ENCODE data around the gene MTAP. TPM values are rescaled to one million over a fixed set of nuclear protein-coding genes. Genes with fewer than 3 reads are reported as not detected.

Gene MTAP
- total RNA-seq, 1 experiment from 2014 or later = 102 TPM

DNA sequence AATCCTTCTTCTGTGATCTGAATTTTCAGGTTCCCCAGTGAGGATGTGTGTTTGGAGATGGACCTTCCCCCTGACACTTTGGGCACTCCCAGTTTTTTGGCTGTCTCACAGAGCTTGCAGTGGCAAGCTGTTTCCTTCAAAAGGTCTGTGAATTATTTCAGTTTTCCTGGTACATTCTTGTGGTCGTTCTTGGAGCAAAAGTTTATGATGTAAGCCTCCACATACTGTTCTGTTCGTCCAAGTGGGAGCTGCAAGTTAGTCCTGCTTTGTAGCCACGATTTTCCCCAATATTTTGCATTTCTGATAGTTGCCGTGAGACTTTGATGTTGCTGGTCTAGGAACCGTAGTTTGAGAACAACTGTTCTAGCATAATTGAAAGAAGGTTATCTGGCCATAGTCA lies 88.3 kb downstream of the MTAP start:
- H3K27me3 ChIP-seq (ENCODE audit: insufficient read depth, low read length) = no peaks in the 10 kb centered on the region
- no peaks in the 10 kb centered on the region for H3K4me1 Mint-ChIP-seq
- H3K9me3 Mint-ChIP-seq = peaks cover 79 to 81% of the 10 kb centered on the region in 2 experiments
- H3K23me2 ChIP-seq (ENCODE audit: insufficient read length, low read depth, low read length, poor library complexity, severe bottlenecking) = no peaks in the 10 kb centered on the region
- H4K20me1 ChIP-seq (ENCODE audit: control insufficient read depth, insufficient read depth, insufficient read length) = no peaks in the 10 kb centered on the region
- no peak overlapping the region for H3K14ac ChIP-seq (ENCODE audit: insufficient read depth, low read length)
- H3K56ac ChIP-seq (ENCODE audit: insufficient read length, low read depth, low read length) = no peak overlapping the region
- H2AK5ac ChIP-seq (ENCODE audit: insufficient read length, low read length) = no peak overlapping the region
- no peak overlapping the region for H3K4me2 ChIP-seq (ENCODE audit: insufficient read depth, insufficient read length, low read length)
- H3K4me3 Mint-ChIP-seq = no peak overlapping the region
- H3K18ac ChIP-seq (ENCODE audit: insufficient read length, low read depth, low read length) = no peak overlapping the region
- no peak overlapping the region for H2BK5ac ChIP-seq (ENCODE audit: insufficient read length, low read length)
- H3K27ac Mint-ChIP-seq = no peak overlapping the region
- no peak overlapping the region for H3K23ac ChIP-seq (ENCODE audit: insufficient read length, low read depth, low read length)
- peaks cover 9% of the 10 kb centered on the region for H3K9me3 ChIP-seq (ENCODE audit: control insufficient read depth, low read depth, low read length)
- H4K8ac ChIP-seq (replicated peaks; ENCODE audit: insufficient read length, low read depth, low read length) = no peak overlapping the region
- H4K5ac ChIP-seq (ENCODE audit: insufficient read length, low read depth, low read length) = no peak overlapping the region
- H3K27me3 Mint-ChIP-seq (ENCODE audit: low read depth) = no peaks in the 10 kb centered on the region; the same call in none of the 2 replicates
- no peaks in the 10 kb centered on the region for H3K79me2 ChIP-seq (ENCODE audit: insufficient read depth, low read length)
- H4K91ac ChIP-seq (ENCODE audit: insufficient read length, low read depth, low read length) = no peak overlapping the region
- H2BK20ac ChIP-seq (ENCODE audit: low read depth, low read length, poor library complexity, severe bottlenecking) = no peak overlapping the region
- H2BK120ac ChIP-seq (ENCODE audit: low read depth, low read length, poor library complexity, severe bottlenecking) = no peak overlapping the region
- H3K4me1 ChIP-seq (ENCODE audit: insufficient read depth, low read length) = no peaks in the 10 kb centered on the region
- no peak overlapping the region for H2BK15ac ChIP-seq (ENCODE audit: low read depth, low read length)
- no peak overlapping the region for H2AFZ ChIP-seq (ENCODE audit: low read length)
- no peak for TF ChIP-seq CTCF (conservative IDR thresholded peaks at IDR 0.05)
- H3K36me3 Mint-ChIP-seq (ENCODE audit: insufficient read depth in 1 of 3, low read depth in 3 of 3) = peaks cover 66 to 87% (median 85%) of the 10 kb centered on the region in 3 experiments
- no peak overlapping the region for H3K4ac ChIP-seq (ENCODE audit: low read depth, low read length)
- H3K79me1 ChIP-seq (ENCODE audit: insufficient read depth, low read depth, low read length, poor library complexity, severe bottlenecking) = no peaks in the 10 kb centered on the region
- no CpG with 5 or more reads among the region's 5 CpGs for WGBS (ENCODE audit: extremely low coverage, insufficient read length, low lambda C conversion rate)
- H3K27ac ChIP-seq (ENCODE audit: insufficient read length, low read depth, low read length) = no peak overlapping the region
- no peak overlapping the region for H2BK12ac ChIP-seq (ENCODE audit: insufficient read length, low read depth, low read length)
- H3T11ph ChIP-seq (ENCODE audit: low read length) = no peak overlapping the region
- no peak overlapping the region for H3K9ac ChIP-seq (ENCODE audit: extremely low read depth, insufficient read length, low read length)
- no peak for DNase-seq

All from H9 (cell line).